HCT116 (cell line): Measurements from ENCODE around the gene MAST4. TPM values are rescaled to one million over a fixed set of nuclear protein-coding genes. Genes with fewer than 3 reads are reported as not detected.

ENCODE experiments used
- ATAC-seq: fragments of 200-7000 bp; cut with Tn5 transposase; 2 replicates; pipeline ENCODE4 v1.9.1; 2020; ENCODE audit warnings: mild to moderate bottlenecking, moderate library complexity
- BruUV-seq: library from RNA; stranded (reverse); fragments of 400-500 nt; replicated peaks from 2 replicates; lab custom pipeline; 2021; lab: Mats Ljungman, UMichigan
- CTCF ChIA-PET: fragments of 300-600 bp; sonication (Branson Sonifier 250); formaldehyde crosslinking; loops from one replicate; lab custom pipeline; 2021; ENCODE audit warnings: antibody characterized with exemption; lab: Charles Lee
- POLR2A ChIA-PET: fragments of 300-600, 350-600 bp; sonication (Branson Sonifier 250); formaldehyde crosslinking; loops from one replicate; lab custom pipeline; 2021; ENCODE audit warnings: antibody characterized with exemption; lab: Charles Lee
- RAD21 ChIA-PET, 2 experiments: fragments of 300-600 bp; sonication (Branson Sonifier 250); formaldehyde crosslinking; loops; one replicate each; lab custom pipeline; 2023; ENCODE audit warnings: low total read pairs in 2 of 2; ENCODE audit not compliant: uncharacterized antibody in 2 of 2, unreplicated experiment in 2 of 2, low non-redundant PET in 1 of 2; lab: Charles Lee
- DNase-seq: peaks from one replicate; pipeline ENCODE4 v3.0.0-alpha.2; 2010; ENCODE audit warnings: low read depth, low spot score
- H2AFZ ChIP-seq: fragments of 200-600 bp; shearing (Covaris generic), sonication (generic); 2 replicates; pipeline ENCODE4 v1.6.1; 2017; ENCODE audit warnings: low read depth, mixed run types, mixed read lengths, antibody characterized with exemption, low read length; ENCODE audit not compliant: poor library complexity, severe bottlenecking
- H3K27ac ChIP-seq: 2 replicates; pipeline ENCODE4 v1.5.1; 2012; ENCODE audit warnings: low read depth, low read length
- H3K27me3 ChIP-seq: fragments of 200-600 bp; sonication (generic); 2 replicates; pipeline ENCODE4 v1.6.1; 2016; ENCODE audit warnings: mixed run types, low read length, mixed read lengths; ENCODE audit not compliant: insufficient read depth
- H3K36me3 ChIP-seq, 2 experiments: fragments of 200-500 bp in 1 of 2; fragments of 200-600 bp in 1 of 2; sonication (Bioruptor generic) in 1 of 2; sonication (generic) in 1 of 2; 2 replicates each; pipeline versions ENCODE4 v1.5.1 to v1.6.1; 2014 to 2016; ENCODE audit warnings: low read length in 2 of 2, inconsistent platforms in 1 of 2, mixed read lengths in 1 of 2, mixed run types in 1 of 2; ENCODE audit not compliant: insufficient read depth in 2 of 2, control insufficient read depth in 1 of 2
- H3K4me1 ChIP-seq, 2 experiments: fragments of 200-600 bp in 1 of 2; sonication (generic) in 1 of 2; 2 replicates each; pipeline versions ENCODE4 v1.5.1 to v1.6.1; 2012 to 2017; ENCODE audit warnings: low read length in 2 of 2, inconsistent platforms in 1 of 2, mild to moderate bottlenecking in 1 of 2, mixed read lengths in 1 of 2, mixed run types in 1 of 2, moderate library complexity in 1 of 2; ENCODE audit not compliant: insufficient read depth in 2 of 2, control insufficient read depth in 1 of 2
- H3K4me2 ChIP-seq: fragments of 200-600 bp; sonication (generic); 2 replicates; pipeline ENCODE4 v1.6.1; 2017; ENCODE audit warnings: mixed run types, low read length, mixed read lengths
- H3K4me3 ChIP-seq, 2 experiments: fragments of 200-600 bp in 1 of 2; sonication (generic) in 1 of 2; replicated peaks in 1 of 2; 2 replicates each; pipeline ENCODE4 v1.5.1; 2011 to 2016; ENCODE audit warnings: low read length in 2 of 2, control low read depth in 1 of 2, low read depth in 1 of 2, mild to moderate bottlenecking in 1 of 2, mixed read lengths in 1 of 2, mixed run types in 1 of 2
- H3K79me2 ChIP-seq: fragments of 200-600 bp; sonication (generic); 2 replicates; pipeline ENCODE4 v1.6.1; 2017; ENCODE audit warnings: mild to moderate bottlenecking, mixed run types, low read length, moderate library complexity, mixed read lengths; ENCODE audit not compliant: insufficient read depth
- H3K9ac ChIP-seq: fragments of 200-600 bp; sonication (generic); 2 replicates; pipeline ENCODE4 v1.6.1; 2016; ENCODE audit warnings: low read length, mixed read lengths
- H3K9me2 ChIP-seq: fragments of 200-600 bp; sonication (generic), shearing (Covaris generic); 2 replicates; pipeline ENCODE4 v1.6.1; 2017; ENCODE audit warnings: mixed run types, mild to moderate bottlenecking, moderate library complexity; ENCODE audit not compliant: insufficient read depth
- H3K9me3 ChIP-seq, 2 experiments: fragments of 200-500 bp in 1 of 2; fragments of 200-600 bp in 1 of 2; sonication (Bioruptor generic) in 1 of 2; sonication (generic) in 1 of 2; 2 replicates each; pipeline ENCODE4 v1.6.1; 2014 to 2017; ENCODE audit warnings: low read length in 2 of 2, mixed read lengths in 2 of 2, inconsistent platforms in 1 of 2, low read depth in 1 of 2, mild to moderate bottlenecking in 1 of 2, mixed run types in 1 of 2, moderate library complexity in 1 of 2; ENCODE audit not compliant: control insufficient read depth in 1 of 2, insufficient read depth in 1 of 2
- H4K20me1 ChIP-seq: fragments of 200-600 bp; sonication (generic), shearing (Covaris generic); 2 replicates; pipeline ENCODE4 v1.6.1; 2017; ENCODE audit warnings: mixed run types, mild to moderate bottlenecking, moderate library complexity; ENCODE audit not compliant: insufficient read depth
- ATF3 ChIP-seq: IDR thresholded peaks from 2 replicates; pipeline ENCODE4 v1.6.1; 2012
- CBX3 ChIP-seq: IDR thresholded peaks from 2 replicates; pipeline ENCODE4 v1.6.1; 2012; ENCODE audit warnings: low read depth
- CEBPB ChIP-seq: IDR thresholded peaks from 2 replicates; pipeline ENCODE4 v1.6.1; 2012; ENCODE audit warnings: low read depth
- EGR1 ChIP-seq: IDR thresholded peaks from 2 replicates; pipeline ENCODE4 v1.6.1; 2012; ENCODE audit warnings: low read depth
- ELF1 ChIP-seq: IDR thresholded peaks from 2 replicates; pipeline ENCODE4 v1.6.1; 2012; ENCODE audit warnings: low read depth, borderline replicate concordance
- EZH2phosphoT487 ChIP-seq: fragments of 200-600 bp; IDR thresholded peaks from 2 replicates; pipeline ENCODE4 v1.6.1; 2018; ENCODE audit warnings: antibody characterized with exemption, borderline replicate concordance
- FOSL1 ChIP-seq: IDR thresholded peaks from 2 replicates; pipeline ENCODE4 v1.6.1; 2012; ENCODE audit warnings: low read depth
- JUND ChIP-seq: IDR thresholded peaks from 2 replicates; pipeline ENCODE4 v1.6.1; 2012
- POLR2A ChIP-seq: IDR thresholded peaks from 2 replicates; pipeline ENCODE4 v1.7.0; 2011; ENCODE audit warnings: borderline replicate concordance; ENCODE audit not compliant: insufficient read depth, insufficient read length; ENCODE audit errors: extremely low read depth
- POLR2AphosphoS5 ChIP-seq: IDR thresholded peaks from 2 replicates; pipeline ENCODE4 v1.6.1; 2011; ENCODE audit warnings: mild to moderate bottlenecking, low read depth, low read length, moderate library complexity
- RAD21 ChIP-seq: IDR thresholded peaks from 2 replicates; pipeline ENCODE4 v1.6.1; 2012; ENCODE audit warnings: low read depth, mild to moderate bottlenecking
- REST ChIP-seq: IDR thresholded peaks from 2 replicates; pipeline ENCODE4 v1.6.1; 2012; ENCODE audit warnings: low read depth
- SIN3A ChIP-seq: IDR thresholded peaks from 2 replicates; pipeline ENCODE4 v1.6.1; 2012; ENCODE audit warnings: low read depth
- SP1 ChIP-seq: IDR thresholded peaks from 2 replicates; pipeline ENCODE4 v1.6.1; 2012; ENCODE audit warnings: low read depth
- SRF ChIP-seq: IDR thresholded peaks from 2 replicates; pipeline ENCODE4 v1.6.1; 2012; ENCODE audit warnings: low read depth
- TCF7L2 ChIP-seq: IDR thresholded peaks from 2 replicates; pipeline ENCODE4 v1.7.0; 2011; ENCODE audit warnings: borderline replicate concordance, inconsistent platforms; ENCODE audit not compliant: insufficient read depth, insufficient read length; ENCODE audit errors: extremely low read depth
- YY1 ChIP-seq: IDR thresholded peaks from 2 replicates; pipeline ENCODE4 v1.6.1; 2011; ENCODE audit warnings: low read length, low read depth, moderate library complexity, mild to moderate bottlenecking; ENCODE audit not compliant: insufficient replicate concordance; ENCODE audit errors: extremely low read depth
- ZBTB33 ChIP-seq: IDR thresholded peaks from 2 replicates; pipeline ENCODE4 v1.6.1; 2011; ENCODE audit warnings: mild to moderate bottlenecking, low read length, moderate library complexity; ENCODE audit not compliant: insufficient replicate concordance; ENCODE audit errors: extremely low read depth
- ZFX ChIP-seq: fragments of 450-650 bp; IDR thresholded peaks from 2 replicates; pipeline ENCODE4 v1.6.1; 2017
- ZNF274 ChIP-seq: fragments of 200-500 bp; sonication (Bioruptor generic); IDR thresholded peaks from 2 replicates; pipeline ENCODE4 v1.6.1; 2014; ENCODE audit warnings: mild to moderate bottlenecking, low read depth, low read length, inconsistent platforms
- intact Hi-C: fragments of 100-400 bp; cut with micrococcal nuclease; formaldehyde crosslinking; loops from 2 replicates; pipeline ENCODE4 v1.10.0; 2022
- total RNA-seq: library from RNA; stranded (reverse); gene quantifications from one replicate; pipeline ENCODE4 v1.2.1, GENCODE V29; 2021; ENCODE audit not compliant: unreplicated experiment

Gene MAST4
- total RNA-seq, 1 experiment from 2014 or later = 1.1 TPM

GRCh38 chr5:67115817-67116216 is 519.6 kb downstream of the MAST4 start (continued):
- TF ChIP-seq REST = no peak
- TF ChIP-seq POLR2A = no peak
- no peak for TF ChIP-seq ATF3
- TF ChIP-seq ELF1 = no peak
- no peak for TF ChIP-seq CBX3
- no peak for TF ChIP-seq EGR1
- TF ChIP-seq TCF7L2 = no peak
- TF ChIP-seq POLR2AphosphoS5 = no peak
- no peak for TF ChIP-seq FOSL1
- TF ChIP-seq SP1 = no peak
- no peak for TF ChIP-seq EZH2phosphoT487
- TF ChIP-seq SIN3A = no peak
- no peak for TF ChIP-seq SRF

GRCh38 chr5:67118050-67118620 is 521.9 kb downstream of the MAST4 start:
- Histone ChIP-seq H3K9me2 (no peaks in the 10 kb centered on the region), H3K27me3 (peaks cover 18% of the 10 kb centered on the region), H3K4me1 (no peaks in the 10 kb centered on the region), H3K36me3 (no peaks in the 10 kb centered on the region), H3K4me3 (no peak overlapping the region), H3K4me2 (no peak overlapping the region), H3K27ac (no peak overlapping the region), H2AFZ (no peak overlapping the region), H3K9me3 (no peaks in the 10 kb centered on the region), H3K79me2 (no peaks in the 10 kb centered on the region), H3K9ac (no peak overlapping the region), H4K20me1 (no peaks in the 10 kb centered on the region; the same call in 1 of the 2 replicates)
- no TSS peak for BruUV-seq
- RAD21 ChIA-PET = no interaction called here
- intact Hi-C loops = no loop called here
- POLR2A ChIA-PET = no interaction called here
- ATAC-seq (no peak), DNase-seq (no peak)
- CTCF ChIA-PET = no interaction called here
- TF ChIP-seq CBX3 (no peak), YY1 (no peak), JUND (no peak), SRF (no peak), ZNF274 (no peak), ZFX (no peak), ZBTB33 (no peak), RAD21 (no peak), ELF1 (no peak), CEBPB (no peak)
- TF ChIP-seq, all 23 proteins: peak for 0
